GM12873 (cell line): ENCODE measurements around the gene RFTN2.

Experiments used
- TF ChIP-seq, protein P1 (sequence below): IDR thresholded peaks from 2 replicates; pipeline ENCODE4 v1.5.1; 2012; ENCODE audit warnings: low read depth, mild to moderate bottlenecking, moderate library complexity, low read length, control low read depth; ENCODE audit not compliant: insufficient read depth; ENCODE audit errors: missing control alignments

The RFTN2 gene

DNA sequence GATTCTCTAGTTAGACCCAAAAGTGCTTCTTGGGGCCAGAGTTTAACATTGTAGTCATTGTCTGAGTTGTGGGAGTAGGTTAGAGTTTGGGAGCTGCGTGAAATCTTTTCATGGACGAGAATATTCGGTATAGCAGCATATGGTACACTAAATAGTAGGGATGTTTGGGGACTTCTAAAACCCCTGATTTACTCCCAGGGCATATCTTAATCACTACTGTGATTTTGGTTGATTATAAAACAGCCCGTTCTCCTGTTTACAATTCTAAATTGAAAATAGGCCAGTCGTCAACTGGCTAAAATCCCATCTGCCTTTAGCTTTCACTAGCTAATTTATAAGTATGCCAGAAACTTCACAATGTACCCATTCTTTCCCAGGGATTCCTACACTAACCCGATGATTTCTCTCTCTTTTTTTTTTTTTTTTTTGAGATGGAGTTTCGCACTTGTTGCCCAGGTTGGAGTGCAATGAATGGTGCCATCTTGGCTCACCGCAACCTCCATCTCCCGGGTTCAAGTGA lies 115.2 kb downstream of the RFTN2 start:
- TF ChIP-seq, protein P1, sequence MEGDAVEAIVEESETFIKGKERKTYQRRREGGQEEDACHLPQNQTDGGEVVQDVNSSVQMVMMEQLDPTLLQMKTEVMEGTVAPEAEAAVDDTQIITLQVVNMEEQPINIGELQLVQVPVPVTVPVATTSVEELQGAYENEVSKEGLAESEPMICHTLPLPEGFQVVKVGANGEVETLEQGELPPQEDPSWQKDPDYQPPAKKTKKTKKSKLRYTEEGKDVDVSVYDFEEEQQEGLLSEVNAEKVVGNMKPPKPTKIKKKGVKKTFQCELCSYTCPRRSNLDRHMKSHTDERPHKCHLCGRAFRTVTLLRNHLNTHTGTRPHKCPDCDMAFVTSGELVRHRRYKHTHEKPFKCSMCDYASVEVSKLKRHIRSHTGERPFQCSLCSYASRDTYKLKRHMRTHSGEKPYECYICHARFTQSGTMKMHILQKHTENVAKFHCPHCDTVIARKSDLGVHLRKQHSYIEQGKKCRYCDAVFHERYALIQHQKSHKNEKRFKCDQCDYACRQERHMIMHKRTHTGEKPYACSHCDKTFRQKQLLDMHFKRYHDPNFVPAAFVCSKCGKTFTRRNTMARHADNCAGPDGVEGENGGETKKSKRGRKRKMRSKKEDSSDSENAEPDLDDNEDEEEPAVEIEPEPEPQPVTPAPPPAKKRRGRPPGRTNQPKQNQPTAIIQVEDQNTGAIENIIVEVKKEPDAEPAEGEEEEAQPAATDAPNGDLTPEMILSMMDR: no peak

DNA sequence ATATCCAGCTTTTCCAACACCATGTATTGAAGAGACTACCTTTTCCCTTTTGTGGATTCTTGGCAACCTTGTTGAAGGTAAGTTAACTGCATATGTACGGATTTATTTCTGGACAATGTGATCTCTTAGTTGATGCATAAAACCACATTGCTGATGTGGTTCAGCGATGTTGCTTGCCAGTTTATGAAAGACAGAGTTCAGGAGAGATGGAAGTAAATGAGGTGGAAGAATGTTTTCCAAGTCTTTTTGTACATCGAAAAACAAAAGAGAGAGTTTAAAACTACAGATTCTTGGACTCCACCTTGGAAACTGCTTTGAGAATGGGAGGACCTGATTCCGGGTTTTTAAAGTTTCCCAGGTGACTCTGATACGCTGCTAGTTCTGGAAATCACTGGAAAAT lies 115.7 kb downstream of the RFTN2 start:
- TF ChIP-seq, protein P1: no peak

DNA sequence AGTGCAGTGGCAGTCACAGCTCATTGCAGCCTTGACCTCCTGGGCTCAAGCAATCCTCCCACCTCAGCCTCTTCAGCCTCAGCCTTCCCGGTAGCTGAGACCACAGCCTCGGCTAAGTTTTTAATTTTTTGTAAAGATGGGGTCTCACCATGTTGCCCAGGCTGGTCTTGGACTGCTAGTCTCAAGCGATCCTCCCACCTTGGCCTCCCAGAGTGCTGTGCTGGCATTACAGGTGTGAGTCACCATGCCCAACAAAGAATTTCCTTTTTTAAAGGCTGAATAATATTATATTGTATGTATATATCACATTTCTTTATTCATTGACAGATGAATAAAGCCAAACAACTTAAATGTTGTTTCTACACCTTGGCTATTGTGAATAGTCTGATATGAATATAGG lies 117.0 kb downstream of the RFTN2 start:
- TF ChIP-seq, protein P1: no peak

DNA sequence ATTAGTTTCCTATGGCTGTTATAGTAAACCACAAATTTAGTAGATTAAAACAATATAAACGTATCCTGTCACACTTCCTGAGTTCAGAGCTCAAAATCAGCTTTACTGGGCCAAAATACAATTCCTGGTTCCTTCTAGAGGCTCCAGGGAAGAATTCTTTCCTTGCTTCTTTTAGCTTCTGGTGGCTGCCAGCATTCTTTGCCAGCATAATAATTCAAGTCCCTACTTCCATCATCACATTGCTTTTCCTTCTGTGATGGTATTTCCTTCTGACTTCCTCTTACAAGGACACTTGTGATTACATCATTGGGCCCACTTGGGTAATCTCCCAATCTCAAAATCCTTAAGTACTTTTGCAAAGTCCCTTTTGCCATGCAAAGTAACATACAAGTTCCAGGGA lies 118.9 kb downstream of the RFTN2 start:
- TF ChIP-seq, protein P1: no peak

DNA sequence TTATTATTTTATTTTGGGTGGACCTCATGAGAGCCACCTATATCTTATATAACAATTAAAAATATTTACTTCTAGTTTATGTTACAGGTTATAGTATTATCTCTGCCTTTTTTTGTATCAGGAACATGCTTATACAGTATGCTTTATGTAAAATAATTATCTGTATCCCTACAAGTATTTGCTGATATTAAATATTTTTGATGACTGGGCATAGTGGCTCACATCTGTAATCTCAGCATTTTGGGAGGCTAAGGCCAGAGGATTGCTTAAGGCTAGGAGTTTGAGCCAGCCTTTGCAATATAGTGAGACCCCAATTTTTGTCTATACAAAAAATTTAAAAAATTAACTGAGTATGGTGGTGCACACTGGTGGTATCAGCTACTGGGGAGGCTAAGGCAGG lies 119.9 kb downstream of the RFTN2 start:
- TF ChIP-seq, protein P1: no peak

DNA sequence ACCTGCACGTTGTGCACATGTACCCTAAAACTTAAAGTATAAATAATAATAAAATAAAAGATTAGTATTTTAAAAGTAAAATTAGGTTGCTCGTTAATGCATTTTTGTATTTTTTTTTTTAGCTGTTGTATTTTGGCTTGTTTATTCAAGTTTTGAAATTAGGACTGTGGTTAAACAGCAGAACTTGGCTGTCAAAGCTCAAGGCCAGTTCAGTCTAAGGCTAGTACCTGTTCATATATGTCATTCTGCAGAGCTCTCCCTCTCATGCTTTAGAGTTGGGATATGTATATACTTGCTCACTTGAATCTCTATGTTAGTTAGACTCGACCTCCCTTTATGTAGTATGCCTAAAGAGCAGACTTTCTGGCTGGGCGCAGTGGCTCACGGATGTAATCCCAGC lies 126.8 kb downstream of the RFTN2 start:
- TF ChIP-seq, protein P1: no peak

DNA sequence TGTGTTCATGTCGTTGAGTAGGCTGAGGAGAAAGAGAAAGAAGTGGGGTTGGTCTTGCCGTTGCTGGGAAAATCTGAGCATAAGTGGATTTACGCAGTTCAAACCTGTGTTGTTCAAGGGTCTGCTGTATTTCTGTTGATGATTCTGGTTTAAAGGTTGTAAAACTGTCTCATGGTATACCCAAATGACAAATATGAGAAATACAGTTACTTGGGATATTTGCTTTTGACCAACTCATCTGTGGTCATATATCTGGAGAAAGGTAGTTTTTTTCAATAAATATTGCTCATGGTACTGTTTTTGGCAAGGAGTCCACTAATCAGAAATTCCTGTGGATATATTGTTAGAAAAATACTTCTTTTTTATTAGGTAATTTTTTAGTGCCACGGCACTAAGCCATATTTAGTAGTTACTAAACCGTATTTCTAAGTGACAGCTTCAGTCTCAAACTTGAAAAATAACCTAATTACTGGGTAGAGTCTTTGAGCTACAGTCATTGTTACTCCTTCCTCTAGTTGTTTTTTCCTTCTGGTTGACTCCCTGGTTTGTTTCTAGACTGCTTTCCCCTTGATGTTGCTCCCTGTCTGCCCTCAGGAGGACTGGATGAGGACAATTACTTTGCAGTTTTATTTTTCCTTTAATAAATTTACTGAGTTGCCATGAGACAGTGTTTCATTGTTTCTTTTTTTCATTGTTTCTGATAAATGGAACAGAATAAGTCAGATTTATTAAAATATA lies 128.1 kb downstream of the RFTN2 start:
- TF ChIP-seq, protein P1: no peak
